Measurements from ENCODE around the gene OR4C3.

The OR4C3 gene

GRCh38 chr11:48366365-48366764, 41.6 kb downstream of the OR4C3 start, which contains the start of gene OR4C5:
Gene OR4C5, minus strand, starts transcription at chr11:48366465. Its CDS starts 0 bp downstream, at chr11:48366465.
- H3K27ac ChIP-seq (ENCODE audit: low read length) = no peak within 1 kb of the TSS
- H3K36me3 ChIP-seq (replicated peaks; ENCODE audit: low read depth, low read length) = no peaks in the 10 kb centered on the region
- no peak within 1 kb of the TSS for H3K4me3 ChIP-seq (ENCODE audit: low read length)
- no peak within 1 kb of the TSS for H2AFZ ChIP-seq (ENCODE audit: low read depth, low read length)
- H3K79me2 ChIP-seq (ENCODE audit: low read length) = no peaks in the 10 kb centered on the region
- H4K20me1 ChIP-seq (ENCODE audit: insufficient read depth, low read length) = no peaks in the 10 kb centered on the region
- no peak within 1 kb of the TSS for H3K9ac ChIP-seq (ENCODE audit: low read length)
- H3K4me2 ChIP-seq (ENCODE audit: low read length) = no peak within 1 kb of the TSS
- no peaks in the 10 kb centered on the region for H3K9me3 ChIP-seq (ENCODE audit: insufficient read depth, low read length)
- TF ChIP-seq CTCF (IDR thresholded peaks at IDR 0.05; ENCODE audit: low read depth, low read length) (no peak), EZH2phosphoT487 (IDR thresholded peaks at IDR 0.05; ENCODE audit: low read depth) (no peak)
- no peaks in the 10 kb centered on the region for H3K27me3 ChIP-seq (ENCODE audit: low read depth, low read length)
- no peaks in the 10 kb centered on the region for H3K4me1 ChIP-seq (ENCODE audit: low read length)
